OCI-LY3 (cell line): ENCODE data around the gene TRABD2B.

Experiments
- H2AFZ ChIP-seq: fragments of 200-600, 300-600 bp; shearing (Covaris generic); 2 replicates; pipeline ENCODE4 v1.6.0; 2014; ENCODE audit warnings: antibody characterized with exemption, low read depth, low read length
- H3K27ac ChIP-seq: fragments of 200-600, 300-600 bp; sonication (generic); 2 replicates; pipeline ENCODE4 v1.5.1; 2014; ENCODE audit warnings: mild to moderate bottlenecking, low read length, moderate library complexity, mixed read lengths
- H3K27me3 ChIP-seq: fragments of 200-600, 300-600 bp; sonication (generic); 2 replicates; pipeline ENCODE4 v1.6.1; 2014; ENCODE audit warnings: low read depth, low read length, mixed read lengths
- H3K36me3 ChIP-seq: fragments of 200-600, 300-600 bp; sonication (generic); replicated peaks from 2 replicates; pipeline ENCODE3; 2014; ENCODE audit warnings: low read depth, low read length, mixed read lengths
- H3K4me1 ChIP-seq: fragments of 300-600, 200-600 bp; sonication (generic); 2 replicates; pipeline ENCODE4 v1.6.1; 2014; ENCODE audit warnings: low read length, mixed read lengths
- H3K4me2 ChIP-seq: fragments of 200-600, 300-600 bp; sonication (generic); 2 replicates; pipeline ENCODE4 v1.6.1; 2014; ENCODE audit warnings: low read length, mixed read lengths
- H3K4me3 ChIP-seq: fragments of 300-600, 200-600 bp; sonication (generic); 2 replicates; pipeline ENCODE4 v1.5.1; 2014; ENCODE audit warnings: antibody characterized with exemption, mild to moderate bottlenecking, low read length, moderate library complexity
- H3K79me2 ChIP-seq: fragments of 300-600, 200-600 bp; shearing (Covaris generic); 2 replicates; pipeline ENCODE4 v1.6.1; 2014; ENCODE audit warnings: mild to moderate bottlenecking, low read length, mixed read lengths
- H3K9ac ChIP-seq: fragments of 300-600, 200-600 bp; shearing (Covaris generic); 2 replicates; pipeline ENCODE4 v1.6.0; 2014; ENCODE audit warnings: mild to moderate bottlenecking, low read length, moderate library complexity
- H3K9me3 ChIP-seq: fragments of 200-600, 300-600 bp; shearing (Covaris generic); 2 replicates; pipeline ENCODE4 v1.6.1; 2014; ENCODE audit warnings: low read length, mixed read lengths; ENCODE audit not compliant: insufficient read depth
- H4K20me1 ChIP-seq: fragments of 200-600, 300-600 bp; sonication (generic); 2 replicates; pipeline ENCODE4 v1.6.1; 2016; ENCODE audit warnings: low read length, mixed read lengths; ENCODE audit not compliant: insufficient read depth
- CTCF ChIP-seq: fragments of 200-600, 300-600 bp; sonication (generic); IDR thresholded peaks from 2 replicates; pipeline ENCODE4 v1.5.1; 2014; ENCODE audit warnings: antibody characterized with exemption, low read length, low read depth
- EZH2phosphoT487 ChIP-seq: fragments of 200-600 bp; shearing (Covaris generic); IDR thresholded peaks from 2 replicates; pipeline ENCODE4 v1.6.1; 2018; ENCODE audit warnings: antibody characterized with exemption, mixed run types, low read depth

TRABD2B gene

DNA sequence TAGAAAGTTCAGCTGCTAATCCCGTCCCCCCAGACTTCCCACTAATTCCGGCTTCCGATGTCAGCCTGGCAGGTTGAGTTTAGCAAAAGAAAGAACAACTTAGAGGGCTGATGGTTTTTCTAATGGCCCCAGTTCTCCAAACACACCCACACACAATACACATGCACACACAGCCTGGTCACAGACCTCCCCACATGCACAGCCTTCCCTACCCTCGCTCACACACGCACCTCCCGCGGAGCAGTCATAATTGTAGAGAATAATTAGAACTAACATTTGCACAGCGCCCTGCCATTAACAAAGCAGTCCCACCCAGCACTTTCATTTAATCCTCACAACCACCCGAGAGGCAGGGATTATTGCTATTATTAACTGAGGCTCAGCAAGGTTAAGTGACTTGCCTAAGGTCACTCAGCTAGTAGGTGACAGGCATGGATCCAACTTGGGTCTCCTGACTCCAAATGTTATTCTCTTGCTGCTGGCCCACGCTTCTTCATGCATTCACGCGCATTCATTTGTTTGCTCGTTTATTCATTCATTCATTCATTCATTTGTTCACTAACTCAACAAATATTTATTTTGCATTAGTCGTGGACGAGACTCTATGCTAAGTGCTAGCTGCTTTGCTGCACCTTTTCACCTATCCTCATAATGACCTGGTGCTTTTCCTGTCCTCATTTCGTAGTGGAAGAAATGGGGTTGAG is 284.4 kb downstream of the TRABD2B start:
- Histone ChIP-seq H3K27ac (no peak overlapping the region), H3K4me2 (no peak overlapping the region), H3K9me3 (no peaks in the 10 kb centered on the region), H3K79me2 (no peaks in the 10 kb centered on the region), H3K4me3 (no peak overlapping the region), H3K27me3 (peaks cover 12% of the 10 kb centered on the region; the same call in 1 of the 2 replicates), H3K4me1 (peaks cover 3% of the 10 kb centered on the region; the same call in 1 of the 2 replicates), H4K20me1 (no peaks in the 10 kb centered on the region), H3K9ac (no peak overlapping the region), H2AFZ (no peak overlapping the region), H3K36me3 (no peaks in the 10 kb centered on the region)
- TF ChIP-seq EZH2phosphoT487 (no peak), CTCF (no peak)

DNA sequence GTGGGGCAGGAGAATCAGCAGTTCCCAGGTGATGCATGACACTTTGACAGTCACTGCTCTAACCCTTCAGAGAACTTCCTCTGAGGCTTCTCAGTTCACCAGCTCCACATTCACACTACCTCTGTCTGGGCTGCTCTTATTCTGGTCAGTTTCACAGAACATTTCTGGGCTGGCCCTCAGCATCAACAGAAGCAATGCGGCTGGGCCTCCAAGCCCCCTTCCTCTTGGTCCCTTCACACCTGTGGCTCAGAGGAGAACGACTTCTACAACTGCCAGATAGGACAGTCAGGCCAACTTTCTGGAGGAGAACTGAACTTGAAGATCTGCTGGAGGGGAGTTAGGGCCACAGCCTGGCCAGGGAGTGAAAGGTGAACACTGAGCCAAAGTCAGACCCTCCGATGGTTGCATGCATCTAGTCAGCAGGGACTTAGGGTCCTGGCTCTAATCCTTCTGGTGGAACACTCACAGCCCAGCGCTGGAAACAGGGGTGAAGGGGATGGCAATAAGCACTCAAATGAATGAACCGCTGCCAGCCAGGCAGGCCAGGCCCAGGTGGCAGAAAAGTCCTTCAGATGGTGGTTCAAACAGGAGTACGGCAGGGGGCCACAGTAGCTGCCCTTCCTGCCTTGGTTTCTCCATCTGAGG is 285.2 kb downstream of the TRABD2B start:
- no peak overlapping the region for H3K9ac ChIP-seq
- no peak overlapping the region for H3K4me2 ChIP-seq
- no peaks in the 10 kb centered on the region for H3K36me3 ChIP-seq
- peaks cover 3% of the 10 kb centered on the region; the same call in 1 of the 2 replicates for H3K4me1 ChIP-seq
- no peak overlapping the region for H3K27ac ChIP-seq
- H4K20me1 ChIP-seq: no peaks in the 10 kb centered on the region
- TF ChIP-seq EZH2phosphoT487 (no peak), CTCF (no peak)
- no peaks in the 10 kb centered on the region for H3K79me2 ChIP-seq
- H3K4me3 ChIP-seq: no peak overlapping the region
- no peaks in the 10 kb centered on the region for H3K9me3 ChIP-seq
- H2AFZ ChIP-seq: no peak overlapping the region
- H3K27me3 ChIP-seq: peaks cover 12% of the 10 kb centered on the region; the same call in 1 of the 2 replicates

DNA sequence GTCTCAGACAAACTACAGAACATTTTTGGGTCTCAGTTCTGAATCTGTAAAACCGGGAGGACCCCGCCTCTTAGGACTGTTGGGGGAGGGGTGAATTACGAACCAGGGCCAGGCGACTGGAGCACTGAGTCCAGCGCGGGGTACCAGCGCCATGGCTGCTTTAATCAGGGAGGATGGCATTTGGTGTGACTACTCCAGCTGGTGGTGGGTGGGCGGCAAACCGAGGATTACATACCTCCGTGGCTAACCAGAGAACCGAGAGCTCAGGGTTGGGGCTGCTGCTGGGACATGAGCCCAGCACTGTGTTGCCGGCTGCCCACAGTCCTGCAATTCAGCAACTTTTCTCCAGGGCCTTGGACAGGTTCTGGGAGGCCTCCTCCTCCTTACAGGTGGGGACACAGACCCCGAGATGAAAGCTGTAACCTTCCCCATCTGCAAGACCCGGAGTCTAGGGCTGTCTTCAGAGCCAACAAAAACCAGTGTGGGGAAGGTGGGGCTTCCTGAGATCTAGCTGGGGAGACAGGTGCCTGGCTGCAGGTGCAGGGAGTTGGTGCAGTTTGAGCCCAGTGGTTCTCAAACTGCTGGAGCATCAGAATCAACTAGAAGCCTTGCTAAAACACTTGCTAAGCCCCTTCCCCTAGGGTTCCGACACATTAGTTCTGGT is 285.9 kb downstream of the TRABD2B start:
- Histone ChIP-seq H3K4me2 (peak overlapping the region; percentile 71), H3K9me3 (no peaks in the 10 kb centered on the region), H3K4me3 (0 out of 2 replicates have a peak overlapping the region, but pooled peaks have one; percentile 62), H3K4me1 (peaks cover 3% of the 10 kb centered on the region; the same call in 1 of the 2 replicates), H3K9ac (no peak overlapping the region), H4K20me1 (no peaks in the 10 kb centered on the region), H3K27ac (no peak overlapping the region), H3K27me3 (peaks cover 10% of the 10 kb centered on the region; the same call in 1 of the 2 replicates), H3K36me3 (no peaks in the 10 kb centered on the region), H2AFZ (no peak overlapping the region), H3K79me2 (no peaks in the 10 kb centered on the region)
- TF ChIP-seq CTCF: no peak
- TF ChIP-seq EZH2phosphoT487: no peak
